Measurements from ENCODE around the gene BMP10. TPM values are rescaled to one million over a fixed set of nuclear protein-coding genes. Genes with fewer than 3 reads are reported as not detected.

Gene BMP10
- total and polyA plus RNA-seq, 8 donors = not detected

- ATAC-seq = no peak
- Histone ChIP-seq H3K4me3 (no peak overlapping the region), H3K9me3 (no peaks in the 10 kb centered on the region), H3K27me3 (no peaks in the 10 kb centered on the region), H3K27ac (peak overlapping the region in 1 of 2 donors; percentile 90), H3K36me3 (no peaks in the 10 kb centered on the region), H3K4me1 (peaks cover 0 to 48% of the 10 kb centered on the region in 2 donors)
- DNase-seq = no peak
- intact Hi-C loops (cut with DNase I) = loop anchor here in 1 of 2 donors (5.0 to 10.0 kb wide), 2 partner anchors 74 to 83 kb away; no protein-coding TSS in a partner anchor
- no peak for TF ChIP-seq CTCF (IDR thresholded peaks at IDR 0.05)
These were observed 33.3 kb downstream of the BMP10 start for GRCh38 chr2:68837861-68838341.

GRCh38 chr2:68837164-68837860 is 33.9 kb downstream of the BMP10 start:
- Histone ChIP-seq H3K27ac (peak overlapping the region in 1 of 2 donors; percentile 90), H3K4me3 (no peak overlapping the region), H3K27me3 (no peaks in the 10 kb centered on the region), H3K9me3 (no peaks in the 10 kb centered on the region), H3K36me3 (no peaks in the 10 kb centered on the region), H3K4me1 (peaks cover 0 to 54% of the 10 kb centered on the region in 2 donors)
- peak; percentile 56 to 89 for TF ChIP-seq CTCF (IDR thresholded peaks at IDR 0.05)
- peak; percentile 80 for ATAC-seq
- DNase-seq = peak in 3 of 4 donors; percentile 52 to 92 (median 82)
- intact Hi-C loops (cut with DNase I) = loop anchor here in 1 of 2 donors (5.0 to 10.0 kb wide), 2 partner anchors 75 to 83 kb away; no protein-coding TSS in a partner anchor

GRCh38 chr2:68835621-68836020 is 35.6 kb downstream of the BMP10 start:
- no peaks in the 10 kb centered on the region for H3K36me3 ChIP-seq
- intact Hi-C loops (cut with DNase I) = loop anchor here in 1 of 2 donors (5.0 to 10.0 kb wide), 2 partner anchors 77 to 81 kb away; no protein-coding TSS in a partner anchor
- no peak for TF ChIP-seq CTCF (IDR thresholded peaks at IDR 0.05)
- H3K27me3 ChIP-seq = no peaks in the 10 kb centered on the region
- H3K9me3 ChIP-seq = no peaks in the 10 kb centered on the region
- H3K27ac ChIP-seq = peak overlapping the region; percentile 45 to 90
- DNase-seq (no peak), ATAC-seq (no peak)
- H3K4me1 ChIP-seq = peaks cover 5 to 71% of the 10 kb centered on the region in 2 donors
- no peak overlapping the region for H3K4me3 ChIP-seq

- no peak for ATAC-seq
- Histone ChIP-seq H3K4me3 (no peak overlapping the region), H3K36me3 (no peaks in the 10 kb centered on the region), H3K4me1 (peaks cover 6 to 79% of the 10 kb centered on the region in 2 donors), H3K9me3 (no peaks in the 10 kb centered on the region), H3K27me3 (no peaks in the 10 kb centered on the region), H3K27ac (peak overlapping the region; percentile 45 to 90)
- TF ChIP-seq CTCF (IDR thresholded peaks at IDR 0.05) = no peak
- intact Hi-C loops (cut with DNase I) = loop anchor here in 1 of 2 donors (5.0 to 10.0 kb wide), 2 partner anchors 77 to 80 kb away; no protein-coding TSS in a partner anchor
- no peak for DNase-seq
These were observed 36.3 kb downstream of the BMP10 start for GRCh38 chr2:68834737-68835376.

GRCh38 chr2:68833162-68833561 is 38.0 kb downstream of the BMP10 start:
- intact Hi-C loops (cut with DNase I) = loop anchor here in 1 of 2 donors (10.0 kb wide), 1 partner anchor 78 kb away; no protein-coding TSS in a partner anchor
- DNase-seq (no peak), ATAC-seq (no peak)
- H3K36me3 ChIP-seq = no peaks in the 10 kb centered on the region
- H3K9me3 ChIP-seq = no peaks in the 10 kb centered on the region
- H3K27ac ChIP-seq = peak overlapping the region; percentile 72 to 90
- TF ChIP-seq CTCF (IDR thresholded peaks at IDR 0.05) = no peak
- no peaks in the 10 kb centered on the region for H3K27me3 ChIP-seq
- no peak overlapping the region for H3K4me3 ChIP-seq
- H3K4me1 ChIP-seq = peaks cover 18 to 95% of the 10 kb centered on the region in 2 donors

Measured in left lung (tissue), 10 donors.